ENCODE measurements around the gene SBNO2.

DNA sequence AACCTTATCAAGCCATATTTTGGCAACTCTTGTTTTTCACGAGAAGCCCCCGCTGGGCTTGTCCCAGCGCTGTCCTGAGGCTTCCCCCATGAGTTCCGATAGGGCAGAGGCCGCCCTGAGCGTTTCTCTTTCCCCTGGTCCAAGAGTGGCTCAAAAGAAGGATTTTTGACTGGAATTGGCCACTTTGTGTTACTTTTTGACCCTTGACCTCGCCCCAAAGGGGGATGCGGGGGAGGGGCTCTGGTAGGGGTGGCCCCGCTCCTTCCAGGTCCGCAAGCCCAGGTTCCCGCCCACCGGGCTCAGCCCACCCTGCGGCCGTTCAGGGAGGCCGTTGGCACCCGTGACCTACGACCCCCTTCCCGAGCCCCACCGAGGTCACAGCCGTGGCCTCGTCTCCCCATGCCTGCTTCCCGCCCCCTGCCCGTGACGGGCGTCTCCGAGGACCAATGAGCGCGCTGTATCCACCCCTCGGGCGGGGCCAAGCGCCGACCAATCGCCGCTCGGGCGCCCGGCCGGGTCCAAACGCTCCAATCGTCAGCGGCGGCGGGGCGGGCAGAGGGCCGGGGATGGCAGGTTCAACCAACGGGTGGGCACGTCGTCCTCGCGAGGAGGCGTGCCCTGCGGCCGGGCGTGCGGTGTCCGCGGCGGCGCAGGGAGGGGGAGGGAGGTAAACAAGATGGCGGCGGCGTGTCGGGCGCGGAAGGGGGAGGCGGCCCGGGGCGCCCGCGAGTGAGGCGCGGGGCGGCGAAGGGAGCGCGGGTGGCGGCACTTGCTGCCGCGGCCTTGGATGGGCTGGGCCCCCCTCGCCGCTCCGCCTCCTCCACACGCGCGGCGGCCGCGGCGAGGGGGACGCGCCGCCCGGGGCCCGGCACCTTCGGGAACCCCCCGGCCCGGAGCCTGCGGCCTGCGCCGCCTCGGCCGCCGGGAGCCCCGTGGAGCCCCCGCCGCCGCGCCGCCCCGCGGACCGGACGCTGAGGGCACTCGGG, 31.3 kb upstream of the SBNO2 start, which contains the start of gene STK11:
- TF ChIP-seq POLR2A (IDR thresholded peaks at IDR 0.05): peak; percentile 67 to 82
- TF ChIP-seq, protein P1, sequence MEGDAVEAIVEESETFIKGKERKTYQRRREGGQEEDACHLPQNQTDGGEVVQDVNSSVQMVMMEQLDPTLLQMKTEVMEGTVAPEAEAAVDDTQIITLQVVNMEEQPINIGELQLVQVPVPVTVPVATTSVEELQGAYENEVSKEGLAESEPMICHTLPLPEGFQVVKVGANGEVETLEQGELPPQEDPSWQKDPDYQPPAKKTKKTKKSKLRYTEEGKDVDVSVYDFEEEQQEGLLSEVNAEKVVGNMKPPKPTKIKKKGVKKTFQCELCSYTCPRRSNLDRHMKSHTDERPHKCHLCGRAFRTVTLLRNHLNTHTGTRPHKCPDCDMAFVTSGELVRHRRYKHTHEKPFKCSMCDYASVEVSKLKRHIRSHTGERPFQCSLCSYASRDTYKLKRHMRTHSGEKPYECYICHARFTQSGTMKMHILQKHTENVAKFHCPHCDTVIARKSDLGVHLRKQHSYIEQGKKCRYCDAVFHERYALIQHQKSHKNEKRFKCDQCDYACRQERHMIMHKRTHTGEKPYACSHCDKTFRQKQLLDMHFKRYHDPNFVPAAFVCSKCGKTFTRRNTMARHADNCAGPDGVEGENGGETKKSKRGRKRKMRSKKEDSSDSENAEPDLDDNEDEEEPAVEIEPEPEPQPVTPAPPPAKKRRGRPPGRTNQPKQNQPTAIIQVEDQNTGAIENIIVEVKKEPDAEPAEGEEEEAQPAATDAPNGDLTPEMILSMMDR (IDR thresholded peaks at IDR 0.05): no peak

Data from Peyer's patch (tissue), 4 donors.